HG02571 (cell line): ENCODE data around the gene IL27RA.

Experiments
- ATAC-seq: cut with Tn5 transposase; IDR thresholded peaks from one replicate; pipeline ENCODE4 v1.9.1; 2021; ENCODE audit warnings: mild to moderate bottlenecking, moderate library complexity; ENCODE audit not compliant: unreplicated experiment

The IL27RA gene

GRCh38 chr19:14082675-14082960, 51.1 kb downstream of the IL27RA start:
- ATAC-seq = no peak

DNA sequence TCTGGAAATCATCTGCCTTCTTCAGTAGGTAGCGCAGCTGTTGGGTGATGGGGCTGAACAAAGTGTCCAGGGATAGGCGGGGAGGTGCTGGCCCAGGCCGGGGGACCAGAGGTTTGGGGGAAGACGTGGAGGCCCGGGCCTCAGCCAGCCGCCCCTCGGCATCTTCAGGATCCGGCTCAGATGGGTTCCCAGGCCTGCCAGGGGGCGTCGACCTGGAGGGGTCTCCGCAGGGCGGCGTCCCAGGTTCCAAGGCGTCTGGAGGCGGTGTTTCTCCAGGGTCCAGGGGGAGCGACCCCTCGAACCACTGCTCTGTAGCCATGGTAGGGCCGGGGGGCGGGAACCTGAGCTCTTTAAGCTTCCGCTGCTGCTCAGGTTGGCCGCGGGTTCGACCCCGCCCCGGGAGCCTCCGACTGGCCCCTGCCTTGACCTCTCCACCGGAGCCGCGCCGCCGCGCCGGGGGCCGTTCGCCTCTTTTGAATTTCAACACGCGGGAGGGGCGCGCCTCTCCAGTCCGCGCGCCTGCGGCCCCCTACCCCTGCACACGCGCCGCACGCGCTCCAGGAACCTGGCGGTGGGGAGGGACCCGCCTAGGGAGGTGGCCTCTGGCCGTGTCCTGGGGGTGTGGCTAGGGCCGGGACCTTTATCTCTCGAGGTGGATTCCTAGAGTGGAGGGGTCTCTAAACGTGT, 53.9 kb downstream of the IL27RA start, which contains the start of gene C19orf67:
TSS of gene C19orf67 (minus strand) at position 475 of the 687 bp plus-strand sequence. CDS start at position 319, 156 bp downstream.
- no peak for ATAC-seq

- no peak for ATAC-seq
These were observed 54.5 kb downstream of the IL27RA start for GRCh38 chr19:14086098-14086497.

DNA sequence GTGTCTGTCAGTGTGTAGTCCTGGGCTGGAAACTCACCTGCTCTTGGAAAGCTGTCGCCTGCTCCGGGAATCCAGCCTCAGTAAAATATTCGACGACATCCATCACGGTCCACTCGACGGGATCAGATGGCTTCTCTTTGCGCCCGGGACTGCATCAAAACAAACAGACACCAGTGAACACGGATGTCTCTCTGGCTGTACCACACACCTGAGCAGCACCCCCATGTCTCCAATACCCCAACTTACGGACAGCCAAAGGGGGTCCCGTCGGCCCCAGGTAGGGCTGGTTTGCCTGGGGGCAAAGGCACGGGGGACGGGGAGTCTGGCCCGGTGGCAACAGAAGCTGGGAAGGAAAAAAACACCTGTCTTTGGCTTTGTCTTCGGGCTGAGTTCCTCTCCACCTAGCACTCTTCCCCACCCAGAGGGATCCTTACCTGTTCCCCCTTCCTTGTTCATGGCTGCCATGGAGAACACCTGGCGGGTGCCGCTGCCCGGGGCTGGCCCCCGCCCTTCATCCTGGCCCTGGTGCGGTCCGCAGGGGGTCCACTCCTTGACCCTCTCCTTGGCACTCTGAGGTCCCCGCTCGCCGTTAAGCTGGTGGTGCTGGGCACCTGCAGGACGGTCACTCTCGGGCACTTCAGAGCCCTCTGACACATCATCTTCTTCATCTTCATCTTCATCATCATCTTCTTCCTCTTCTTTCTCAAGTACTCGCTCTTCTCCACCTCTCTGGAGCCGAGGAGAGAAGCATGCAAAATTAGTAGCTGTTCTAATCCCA, 57.3 kb downstream of the IL27RA start:
- ATAC-seq = no peak

GRCh38 chr19:14089412-14089661, 57.8 kb downstream of the IL27RA start:
- no peak for ATAC-seq

DNA sequence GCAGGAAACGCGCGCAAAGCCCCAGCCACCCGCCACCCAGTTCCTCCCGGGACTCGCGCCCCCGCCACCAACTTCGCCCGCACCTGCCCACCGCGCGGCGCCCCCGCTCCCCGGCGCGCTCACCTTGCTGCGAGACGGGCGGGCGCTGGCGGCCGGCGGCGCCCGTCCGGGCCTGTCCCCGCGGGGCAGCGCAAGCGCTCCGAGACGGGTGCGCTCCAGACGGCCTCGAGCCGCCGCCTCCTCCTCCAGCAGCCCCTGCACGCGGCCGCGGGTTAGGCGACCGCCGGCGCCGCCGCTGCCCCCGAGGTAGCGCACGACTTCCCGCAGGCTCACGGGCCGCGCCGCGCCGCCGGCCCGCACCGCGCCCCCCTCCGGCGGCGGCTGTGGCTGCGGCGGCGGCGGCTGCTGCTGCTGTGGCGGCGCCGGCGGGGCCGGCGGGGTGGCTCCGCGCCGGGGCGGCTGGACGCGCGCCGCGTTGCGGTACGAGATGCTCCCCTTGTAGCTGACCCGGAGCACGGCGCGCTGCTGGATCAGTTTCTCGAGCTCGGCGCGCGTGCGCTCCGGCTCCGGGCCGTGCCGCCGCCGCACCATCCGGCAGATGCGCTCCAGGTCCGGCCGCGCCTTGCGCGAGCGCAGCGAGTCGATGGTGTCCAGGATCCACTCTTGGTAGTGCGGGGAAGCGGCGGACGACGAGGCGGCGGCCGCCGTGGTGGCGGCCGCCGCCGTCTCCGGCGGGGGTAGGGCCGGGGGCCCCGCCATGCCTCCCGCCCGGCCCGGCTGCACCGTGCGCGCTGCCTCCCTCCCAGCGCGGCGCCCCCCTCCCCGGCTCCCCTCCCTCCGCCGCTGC, 58.3 kb downstream of the IL27RA start:
- ATAC-seq = no peak

- peak; percentile 47 for ATAC-seq
These were observed 59.0 kb downstream of the IL27RA start, which contains the start of gene SAMD1 for GRCh38 chr19:14090509-14091080. Gene SAMD1, minus strand, starts transcription at chr19:14090751.

GRCh38 chr19:14091081-14091812, 59.7 kb downstream of the IL27RA start:
- ATAC-seq = peak; percentile 55

DNA sequence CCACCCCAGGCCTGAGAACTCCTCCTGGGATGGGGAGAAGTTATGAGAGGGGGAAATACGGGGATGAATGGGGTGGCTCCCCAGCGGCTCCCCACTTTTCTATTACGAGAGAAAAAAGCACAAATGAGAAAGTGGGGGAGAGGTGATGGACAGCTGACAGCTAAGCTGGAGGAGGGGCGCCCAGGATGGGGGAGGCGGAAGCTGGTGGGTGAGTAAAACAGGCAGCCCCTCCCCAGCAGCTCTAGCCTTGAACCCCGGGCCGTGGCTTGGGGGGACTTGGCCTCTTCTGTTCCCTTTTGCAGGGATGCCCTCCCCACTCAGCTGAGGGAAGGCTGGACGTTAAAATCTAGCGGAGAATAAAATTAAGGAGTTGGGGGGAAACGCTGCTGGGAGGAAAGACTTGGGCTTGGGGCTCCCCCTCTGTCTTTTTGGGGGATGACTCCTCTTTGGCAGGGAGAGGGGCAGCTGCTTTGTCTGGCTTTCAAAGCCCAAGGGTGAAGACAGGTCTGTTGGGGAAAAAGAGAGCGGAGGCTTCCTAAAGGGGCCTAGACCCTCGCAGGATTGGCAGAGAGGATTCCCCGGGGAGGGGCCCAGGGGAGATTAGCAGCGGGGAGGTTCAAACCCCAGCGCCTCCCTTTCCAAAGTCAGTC, 60.4 kb downstream of the IL27RA start:
- no peak for ATAC-seq

DNA sequence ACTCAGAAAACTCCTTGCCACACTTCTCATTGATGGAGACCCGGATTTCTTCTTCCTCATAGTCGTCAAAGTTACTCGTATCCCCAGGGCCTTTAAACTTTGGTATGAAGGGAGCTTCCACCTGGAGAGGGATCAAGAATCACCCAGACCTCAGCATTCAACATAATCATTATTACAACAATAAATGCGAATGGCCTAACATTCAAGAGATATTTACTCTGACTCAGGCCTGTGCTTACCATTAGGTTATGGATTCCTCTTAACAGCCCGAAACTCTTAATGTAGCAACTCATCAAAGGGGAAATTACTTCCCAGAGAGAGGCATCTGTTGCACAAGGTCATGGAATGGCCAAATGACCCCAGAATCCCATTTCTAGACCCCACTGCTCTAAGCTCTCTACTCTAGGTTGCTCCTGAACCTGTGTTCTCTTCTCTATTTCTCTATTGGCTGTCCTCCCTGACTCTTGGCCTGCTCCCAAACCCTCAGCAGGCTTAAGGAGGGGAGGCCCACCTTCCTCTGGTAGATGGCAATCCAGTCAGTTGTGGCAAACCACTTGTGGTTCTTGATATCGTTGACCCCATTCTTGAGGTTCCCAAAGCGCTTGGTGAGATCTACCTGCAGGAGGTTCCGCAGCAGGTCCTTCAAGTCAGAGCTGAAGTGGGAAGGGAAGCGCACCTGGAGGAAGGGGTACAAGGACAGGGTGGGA, 61.7 kb downstream of the IL27RA start:
- no peak for ATAC-seq

DNA sequence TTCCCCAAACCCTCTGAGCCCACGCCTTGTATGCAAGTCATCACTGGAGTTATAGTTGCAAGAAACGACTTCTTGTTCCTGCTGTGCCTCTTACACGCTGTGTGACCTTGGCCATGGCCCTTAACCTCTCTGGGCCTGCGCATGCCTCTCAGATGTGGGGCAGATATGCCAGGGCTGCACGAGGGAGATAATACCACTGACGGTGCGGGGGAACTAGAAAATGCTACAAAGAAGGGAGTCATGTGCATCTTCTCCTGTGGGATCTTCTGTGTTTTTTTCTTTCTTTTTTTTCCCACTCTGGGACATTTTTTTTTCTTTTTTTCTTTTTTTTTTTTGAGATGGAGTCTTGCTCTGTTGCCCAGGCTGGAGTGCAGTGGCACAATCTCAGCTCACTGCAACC, 63.3 kb downstream of the IL27RA start:
- no peak for ATAC-seq

DNA sequence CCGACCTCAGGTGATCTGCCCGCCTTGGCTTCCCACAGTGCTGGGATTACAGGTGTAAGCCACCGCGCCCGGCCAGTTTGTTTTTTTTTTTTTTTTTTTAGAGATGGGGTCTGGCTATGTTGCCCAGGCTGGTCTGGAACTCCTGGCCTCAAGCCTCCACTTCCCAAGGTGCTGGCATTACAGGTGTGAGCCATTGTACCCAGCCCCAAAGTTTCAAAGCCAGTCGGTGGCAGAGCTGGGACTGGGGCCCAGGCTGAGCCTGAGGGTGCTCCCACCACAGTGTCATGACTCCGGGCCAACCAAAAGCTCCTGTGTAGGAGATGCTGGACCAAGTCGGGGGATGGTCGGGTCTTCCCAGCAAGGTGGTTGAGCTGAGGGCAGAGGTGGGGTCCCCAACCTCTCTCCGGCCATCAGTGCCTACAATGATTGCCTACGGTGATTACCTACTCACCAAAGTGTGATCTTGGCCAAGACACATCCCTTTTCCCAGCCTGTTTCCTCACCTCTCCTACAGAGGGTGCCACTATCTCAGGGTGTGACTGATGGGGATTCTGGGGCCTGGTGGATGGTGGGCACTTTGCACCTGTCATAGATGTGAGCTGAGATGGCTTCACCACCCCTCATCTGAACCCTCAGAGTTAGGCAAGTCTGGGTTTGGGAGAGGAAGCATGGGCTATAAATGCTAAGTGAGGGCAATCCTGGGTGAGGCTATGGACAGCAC, 64.9 kb downstream of the IL27RA start:
- no peak for ATAC-seq

GRCh38 chr19:14097532-14098151, 66.1 kb downstream of the IL27RA start:
- no peak for ATAC-seq

DNA sequence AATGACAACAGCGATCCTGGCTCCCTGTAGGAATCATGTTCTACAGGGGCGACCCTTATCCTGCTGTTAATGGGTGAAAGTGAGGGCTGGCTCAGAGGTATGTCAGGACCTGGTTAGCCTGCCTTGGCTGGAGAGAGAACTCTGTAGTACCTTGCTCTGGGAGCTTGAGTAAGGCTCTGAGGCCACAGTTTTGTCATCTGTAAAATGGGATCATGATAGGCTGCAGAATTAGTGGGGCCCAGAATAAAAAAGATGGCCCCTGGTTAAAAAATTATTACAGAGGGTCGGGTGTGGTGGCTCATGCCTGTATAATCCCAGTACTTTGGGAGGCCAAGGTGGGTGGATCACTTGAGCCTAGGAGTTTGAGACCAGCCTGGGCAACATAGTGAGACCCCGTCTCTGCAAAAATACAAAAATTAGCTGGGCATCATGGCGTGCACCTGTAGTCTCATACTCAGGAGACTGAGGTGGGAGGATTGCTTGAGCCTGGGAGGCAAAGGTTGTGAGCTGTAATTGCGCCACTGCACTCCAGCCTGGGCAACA, 69.5 kb downstream of the IL27RA start:
- ATAC-seq = no peak

DNA sequence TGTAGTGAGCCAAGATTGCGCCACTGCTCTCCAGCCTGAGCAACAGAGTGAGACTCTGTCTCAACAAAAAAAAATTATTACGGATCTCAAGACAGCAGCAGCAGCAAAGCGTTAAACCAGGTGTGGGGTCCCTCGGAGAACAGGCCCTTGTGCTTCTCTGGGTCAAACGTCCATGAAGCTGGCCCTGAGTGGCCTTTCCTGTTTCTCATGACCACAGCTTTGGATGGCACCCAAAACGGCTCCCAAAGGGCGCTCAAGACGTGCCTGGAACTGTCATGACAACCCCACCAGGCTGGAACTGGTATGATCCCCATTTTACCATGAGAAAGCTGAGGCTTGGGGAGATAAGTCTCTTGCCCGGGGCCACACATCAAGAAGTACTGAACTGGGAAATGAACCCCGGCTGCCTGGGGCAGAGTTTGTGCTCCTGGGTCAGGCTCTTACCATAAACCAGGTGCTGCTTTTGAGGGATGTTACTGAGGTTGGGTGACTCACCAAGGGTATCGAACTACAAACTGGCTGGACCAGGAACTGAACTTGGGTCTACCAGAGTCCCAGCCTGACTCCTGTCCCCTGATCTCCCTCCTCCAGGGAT, 70.6 kb downstream of the IL27RA start:
- ATAC-seq = no peak

GRCh38 chr19:14102756-14103155, 71.2 kb downstream of the IL27RA start:
- ATAC-seq = no peak
